Mesodermal cell (in vitro differentiated cells): ENCODE data around the gene DLGAP1.
A peak's percentile ranks its signal among the peaks of the same experiment; 100 is the strongest.
"Not testable (repeated sequence)": the region's sequence is repeated elsewhere in the genome, so short reads cannot be mapped to it uniquely, and the experiment has no call there.

ENCODE experiments used
- H3K27ac ChIP-seq: 2 replicates; pipeline ENCODE4 v1.7.0; 2013; ENCODE audit warnings: mild to moderate bottlenecking, low read depth, low read length, moderate library complexity; ENCODE audit not compliant: severe bottlenecking
- H3K36me3 ChIP-seq: 2 replicates; pipeline ENCODE4 v1.7.1; 2013; ENCODE audit warnings: mild to moderate bottlenecking, low read length, moderate library complexity; ENCODE audit not compliant: control insufficient read depth, insufficient read depth
- H3K4me1 ChIP-seq: one replicate; pipeline ENCODE4 v1.7.1; 2013; ENCODE audit warnings: mild to moderate bottlenecking, low read length; ENCODE audit not compliant: insufficient read depth, control insufficient read depth, poor library complexity, severe bottlenecking
- H3K4me3 ChIP-seq: 2 replicates; pipeline ENCODE4 v1.7.0; 2013; ENCODE audit warnings: low read length, control low read depth, mild to moderate bottlenecking; ENCODE audit not compliant: insufficient read depth, poor library complexity, severe bottlenecking; ENCODE audit errors: extremely low read depth
- H3K9me3 ChIP-seq: 2 replicates; pipeline ENCODE4 v1.7.1; 2013; ENCODE audit warnings: mild to moderate bottlenecking, low read length, moderate library complexity; ENCODE audit not compliant: control insufficient read depth
- WGBS, 2 experiments: methylation state at CpG; one replicate each; pipeline ENCODE4 v1.1.5; 2013; ENCODE audit warnings: missing lambda C conversion rate in 2 of 2; ENCODE audit not compliant: insufficient coverage in 2 of 2; 5-methylcytosine and 5-hydroxymethylcytosine counted together

Gene DLGAP1

DNA sequence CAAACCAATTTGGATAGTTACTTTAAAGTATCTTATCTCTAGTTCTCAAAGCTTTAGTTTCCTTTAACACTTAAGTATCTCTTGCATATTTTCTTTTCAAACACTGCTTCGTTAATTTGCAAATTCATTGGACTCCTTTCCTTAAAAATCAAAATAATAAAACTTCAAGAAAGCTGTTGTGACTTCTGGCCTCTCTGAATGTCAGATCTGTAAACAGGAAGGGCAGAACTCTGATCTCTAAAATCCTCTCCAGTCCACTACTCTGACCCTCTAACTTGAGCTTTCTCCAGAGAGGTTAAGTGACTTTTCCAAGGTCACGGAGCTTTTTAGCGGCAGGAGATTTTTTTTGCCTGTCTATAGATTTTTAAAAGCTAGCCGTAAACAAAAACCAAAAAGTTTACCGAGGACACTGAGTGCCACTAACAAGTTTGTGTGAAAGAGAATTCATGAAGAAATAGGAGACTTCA, 849.6 kb downstream of the DLGAP1 start:
- peak overlapping the region; percentile 100 for H3K27ac ChIP-seq
- H3K4me1 ChIP-seq = peaks cover 26% of the 10 kb centered on the region
- WGBS, 2 experiments = 0% methylated on average over 1 of the region's 5 CpGs
- H3K4me3 ChIP-seq = peak overlapping the region; percentile 52
- H3K9me3 ChIP-seq = no peaks in the 10 kb centered on the region
- peaks cover 27% of the 10 kb centered on the region for H3K36me3 ChIP-seq

- Histone ChIP-seq H3K27ac (peak overlapping the region; percentile 100), H3K4me3 (peak overlapping the region; percentile 52), H3K36me3 (peaks cover 34% of the 10 kb centered on the region), H3K9me3 (no peaks in the 10 kb centered on the region), H3K4me1 (peaks cover 26% of the 10 kb centered on the region)
- WGBS, 2 experiments = 0% methylated on average over 11 of the region's 12 CpGs
Observed at GRCh38 chr18:3604498-3605408, 850.4 kb downstream of the DLGAP1 start.

DNA sequence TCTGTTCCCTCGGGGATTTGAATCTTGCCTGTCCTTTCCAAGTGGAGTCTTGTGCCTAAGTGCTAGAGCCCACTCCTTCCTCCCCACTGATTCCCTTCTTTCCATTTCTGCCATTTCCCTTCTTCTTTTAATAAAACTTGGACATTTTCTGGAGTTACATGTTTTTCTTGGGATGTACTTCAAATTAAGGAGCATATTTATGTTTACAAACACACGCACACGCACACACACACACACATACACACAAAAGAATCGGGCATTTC, 850.9 kb downstream of the DLGAP1 start:
- Histone ChIP-seq H3K36me3 (peaks cover 34% of the 10 kb centered on the region), H3K27ac (peak overlapping the region; percentile 100), H3K4me1 (peaks cover 26% of the 10 kb centered on the region), H3K4me3 (peak overlapping the region; percentile 52), H3K9me3 (no peaks in the 10 kb centered on the region)
- WGBS, 2 experiments = 0% methylated on average over 3 to 4 of the region's 4 CpGs

DNA sequence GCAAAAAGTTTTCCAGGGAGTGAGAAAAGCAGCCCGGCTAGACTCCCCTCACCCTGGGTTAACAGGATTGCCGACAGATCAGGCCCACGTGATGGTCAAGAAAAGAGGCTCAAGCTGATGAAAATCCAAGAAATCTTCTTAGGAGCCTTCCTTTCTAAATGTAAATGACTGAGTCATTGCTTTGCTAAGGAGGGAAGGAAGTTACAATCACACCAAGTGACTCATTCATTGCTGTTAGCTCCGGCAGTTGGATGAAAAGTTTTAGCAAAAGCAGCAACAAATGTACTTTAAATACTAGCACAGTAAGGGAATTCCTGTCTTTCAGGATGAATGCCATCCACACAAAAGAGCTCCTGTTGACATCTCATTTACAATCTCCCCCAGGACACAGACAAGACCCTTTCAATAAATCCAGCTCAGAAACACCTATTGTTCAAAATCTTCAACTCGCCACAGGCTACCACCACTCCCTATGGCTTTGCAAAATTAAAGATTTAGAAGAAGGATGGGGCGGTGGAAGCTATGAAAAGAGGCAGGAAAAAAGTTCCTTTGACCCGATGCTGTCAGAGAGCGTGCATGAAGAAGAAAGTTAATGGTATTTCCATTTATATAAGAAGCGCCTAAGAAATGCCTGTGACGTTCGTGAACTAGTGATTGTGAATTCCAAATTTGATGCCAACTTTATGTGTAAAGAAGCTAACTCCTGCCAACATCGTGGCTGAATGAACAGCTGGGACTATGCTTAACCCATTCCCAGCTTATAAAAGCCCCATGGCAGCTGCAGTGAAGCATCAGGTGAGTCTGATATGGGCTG, 851.5 kb downstream of the DLGAP1 start:
- peaks cover 26% of the 10 kb centered on the region for H3K4me1 ChIP-seq
- 0% methylated on average over 7 of the region's 12 CpGs for WGBS, 2 experiments
- peak overlapping the region; percentile 100 for H3K27ac ChIP-seq
- peaks cover 32% of the 10 kb centered on the region for H3K36me3 ChIP-seq
- H3K4me3 ChIP-seq = peak overlapping the region; percentile 52
- no peaks in the 10 kb centered on the region for H3K9me3 ChIP-seq

- H3K4me1 ChIP-seq = peaks cover 26% of the 10 kb centered on the region
- H3K9me3 ChIP-seq, H3K27ac ChIP-seq, H3K4me3 ChIP-seq: not testable (repeated sequence)
- H3K36me3 ChIP-seq = peaks cover 31% of the 10 kb centered on the region
- WGBS, 2 experiments = 97 to 100% methylated on average over 4 to 10 of the region's 12 CpGs
Observed at GRCh38 chr18:3601106-3601755, 853.9 kb downstream of the DLGAP1 start.

- Histone ChIP-seq H3K9me3 (no peaks in the 10 kb centered on the region), H3K4me1 (peaks cover 33% of the 10 kb centered on the region), H3K4me3 (no peak overlapping the region), H3K36me3 (peaks cover 31% of the 10 kb centered on the region), H3K27ac (no peak overlapping the region)
- WGBS, 2 experiments = 86 to 96% methylated on average over 2 to 4 of the region's 6 CpGs
Observed at GRCh38 chr18:3599861-3600260, 855.2 kb downstream of the DLGAP1 start.

- H3K4me3 ChIP-seq = no peak overlapping the region
- WGBS, 2 experiments = 91 to 95% methylated on average over 4 to 5 of the region's 7 CpGs
- H3K9me3 ChIP-seq = no peaks in the 10 kb centered on the region
- H3K36me3 ChIP-seq = peaks cover 31% of the 10 kb centered on the region
- H3K27ac ChIP-seq = no peak overlapping the region
- H3K4me1 ChIP-seq = peaks cover 33% of the 10 kb centered on the region
Observed at GRCh38 chr18:3599195-3599594, 855.9 kb downstream of the DLGAP1 start.

- Histone ChIP-seq H3K27ac (no peak overlapping the region), H3K9me3 (no peaks in the 10 kb centered on the region), H3K4me1 (peaks cover 33% of the 10 kb centered on the region), H3K36me3 (peaks cover 31% of the 10 kb centered on the region), H3K4me3 (no peak overlapping the region)
- 87% methylated on average over 6 of the region's 10 CpGs; no CpG with 5 or more reads in 1 of the 2 experiments for WGBS, 2 experiments
Observed at GRCh38 chr18:3598581-3598980, 856.5 kb downstream of the DLGAP1 start.

DNA sequence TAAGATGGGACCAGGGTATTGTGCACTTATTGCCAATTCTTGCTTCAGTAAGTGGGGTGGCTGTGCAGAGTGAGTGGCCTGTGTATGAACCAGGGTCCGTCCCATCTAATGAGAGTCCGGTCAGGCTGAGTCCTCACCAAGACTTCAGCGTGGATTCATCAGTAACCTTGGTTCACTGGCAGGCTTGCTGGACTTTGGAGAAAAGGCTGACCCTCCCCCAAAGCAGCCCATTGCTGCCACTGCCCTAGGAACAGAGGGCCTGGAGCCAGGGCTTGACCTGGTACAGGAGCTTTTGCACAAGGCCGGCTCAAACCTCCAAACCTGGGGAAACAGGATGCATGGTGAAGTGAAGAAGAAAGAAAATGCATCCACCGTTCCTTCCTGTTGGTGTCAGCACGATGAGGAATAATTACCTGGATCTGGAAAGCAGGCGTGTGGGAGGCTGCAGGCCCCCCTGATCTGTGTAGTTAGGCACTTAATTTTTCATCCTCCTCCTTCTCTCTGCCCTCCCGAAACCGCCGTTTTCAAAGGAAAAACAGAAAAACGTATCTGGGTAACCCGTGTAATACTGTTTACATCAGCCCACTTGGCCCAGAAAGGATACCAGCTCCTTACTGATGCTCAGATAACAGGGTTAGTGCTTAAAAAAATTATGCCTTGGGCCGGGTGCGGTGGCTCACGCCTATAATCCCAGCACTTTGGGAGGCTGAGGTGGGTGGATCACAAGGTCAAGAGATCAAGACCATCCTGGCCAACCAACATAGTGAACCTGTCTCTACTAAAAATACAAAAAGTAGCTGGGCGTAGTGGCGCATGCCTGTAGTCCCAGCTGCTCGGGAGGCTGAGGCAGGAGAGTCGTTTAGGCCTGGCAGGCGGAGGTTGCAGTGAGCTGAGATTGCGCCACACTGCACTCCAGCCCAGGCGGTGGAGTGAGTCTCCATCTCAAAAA, 857.4 kb downstream of the DLGAP1 start:
- Histone ChIP-seq H3K4me1 (peaks cover 29% of the 10 kb centered on the region), H3K36me3 (peaks cover 31% of the 10 kb centered on the region), H3K4me3 (no peak overlapping the region), H3K27ac (peak overlapping the region; percentile 100), H3K9me3 (no peaks in the 10 kb centered on the region)
- 95 to 96% methylated on average over 15 to 18 of the region's 22 CpGs for WGBS, 2 experiments
